ENCODE results near the gene S1PR3.

S1PR3 gene

GRCh38 chr9:88972401-88972800 is 18.9 kb upstream of the S1PR3 start:
- Histone ChIP-seq H3K36me3 (no peaks in the 10 kb centered on the region), H3K9me3 (ENCODE audit: severe bottlenecking) (no peaks in the 10 kb centered on the region), H3K27ac (no peak overlapping the region), H3K27me3 (ENCODE audit: insufficient read depth, low read depth, severe bottlenecking) (no peaks in the 10 kb centered on the region), H3K4me3 (ENCODE audit: low read depth, low read length) (no peak overlapping the region)
- TF ChIP-seq CTCF (IDR thresholded peaks at IDR 0.05; ENCODE audit: low read depth, low read length), result 0 out of 2 replicates have a peak, but pooled peaks have one; percentile 10
- no peak for DNase-seq

GRCh38 chr9:88973281-88974045 is 17.8 kb upstream of the S1PR3 start:
- TF ChIP-seq CTCF (IDR thresholded peaks at IDR 0.05; ENCODE audit: low read depth, low read length), result no peak
- Histone ChIP-seq H3K27me3 (ENCODE audit: insufficient read depth, low read depth, severe bottlenecking) (no peaks in the 10 kb centered on the region), H3K4me3 (ENCODE audit: low read depth, low read length) (no peak overlapping the region), H3K36me3 (no peaks in the 10 kb centered on the region), H3K9me3 (ENCODE audit: severe bottlenecking) (no peaks in the 10 kb centered on the region), H3K27ac (no peak overlapping the region)
- no peak for DNase-seq

GRCh38 chr9:88974641-88975040 is 16.6 kb upstream of the S1PR3 start:
- Histone ChIP-seq H3K4me3 (ENCODE audit: low read depth, low read length) (no peak overlapping the region), H3K27me3 (ENCODE audit: insufficient read depth, low read depth, severe bottlenecking) (no peaks in the 10 kb centered on the region), H3K36me3 (no peaks in the 10 kb centered on the region), H3K9me3 (ENCODE audit: severe bottlenecking) (no peaks in the 10 kb centered on the region), H3K27ac (no peak overlapping the region)
- no peak for TF ChIP-seq CTCF (IDR thresholded peaks at IDR 0.05; ENCODE audit: low read depth, low read length)
- peak; percentile 24 for DNase-seq

GRCh38 chr9:88975966-88976889 is 15.0 kb upstream of the S1PR3 start:
- no peaks in the 10 kb centered on the region for H3K36me3 ChIP-seq
- TF ChIP-seq CTCF (IDR thresholded peaks at IDR 0.05; ENCODE audit: low read depth, low read length), result no peak
- no peaks in the 10 kb centered on the region for H3K9me3 ChIP-seq (ENCODE audit: severe bottlenecking)
- no peak overlapping the region for H3K27ac ChIP-seq
- DNase-seq, result no peak
- H3K4me3 ChIP-seq (ENCODE audit: low read depth, low read length), result no peak overlapping the region
- H3K27me3 ChIP-seq (ENCODE audit: insufficient read depth, low read depth, severe bottlenecking), result no peaks in the 10 kb centered on the region

- H3K4me3 ChIP-seq (ENCODE audit: low read depth, low read length), result no peak overlapping the region
- H3K27ac ChIP-seq, result no peak overlapping the region
- H3K9me3 ChIP-seq (ENCODE audit: severe bottlenecking), result peaks cover 2% of the 10 kb centered on the region
- no peaks in the 10 kb centered on the region for H3K27me3 ChIP-seq (ENCODE audit: insufficient read depth, low read depth, severe bottlenecking)
- no peak for TF ChIP-seq CTCF (IDR thresholded peaks at IDR 0.05; ENCODE audit: low read depth, low read length)
- DNase-seq, result no peak
- no peaks in the 10 kb centered on the region for H3K36me3 ChIP-seq
Observed at GRCh38 chr9:88976890-88977257, 14.4 kb upstream of the S1PR3 start.

Data from WERI-Rb-1 (cell line).